A549 (cell line): ENCODE results near the gene DIP2C. TPM values are rescaled to one million over a fixed set of nuclear protein-coding genes. Genes with fewer than 3 reads are reported as not detected.

Experiments used
- ATAC-seq, 2 experiments: fragments of 200-7000 bp in 1 of 2; fragments of >200 bp in 1 of 2; cut with Nextera tagmentation in 1 of 2; cut with Tn5 transposase in 1 of 2; 3 replicates each; pipeline versions ENCODE4 v1.8.0 to v1.9.1; 2018 to 2020; ENCODE audit warnings: mild to moderate bottlenecking in 1 of 2, moderate library complexity in 1 of 2
- CTCF ChIA-PET: fragments of 300-600 bp; sonication (Branson Sonifier 250); formaldehyde crosslinking; extraction: SDS; loops from one replicate; lab custom pipeline; 2021; ENCODE audit warnings: antibody characterized with exemption, inconsistent platforms; lab: Yijun Ruan, JAX
- POLR2A ChIA-PET: fragments of 350-600 bp; formaldehyde crosslinking; extraction: SDS; loops from one replicate; lab custom pipeline; 2021; ENCODE audit warnings: antibody characterized with exemption, inconsistent platforms; lab: Yijun Ruan, JAX
- DNase-seq, 2 experiments: peaks; one replicate each; pipeline versions ENCODE4 v3.0.0 to v3.0.0-alpha.2; 2011 to 2016; ENCODE audit warnings: low read depth in 1 of 2, low spot score in 1 of 2
- FAIRE-seq: peaks from 2 replicates; lab custom pipeline; 2011; peaks lifted over from hg19 to GRCh38; lab: Jason Lieb, UNC
- H3K27ac ChIP-seq, 2 experiments: fragments of >200 bp; sonication (Bioruptor Twin); formaldehyde crosslinking; 3 replicates each; pipeline ENCODE4 v1.5.1; 2016 to 2017
- H3K4me1 ChIP-seq: fragments of >200 bp; sonication (Bioruptor Twin); formaldehyde crosslinking; 3 replicates; pipeline ENCODE4 v1.6.1; 2016
- H3K4me2 ChIP-seq: fragments of >200 bp; sonication (Bioruptor Twin); formaldehyde crosslinking; 3 replicates; pipeline ENCODE4 v1.6.1; 2016
- H3K4me3 ChIP-seq: fragments of >200 bp; sonication (Bioruptor Twin); formaldehyde crosslinking; 3 replicates; pipeline ENCODE4 v1.5.1; 2016
- H3K9me3 ChIP-seq: fragments of >200 bp; sonication (Bioruptor Twin); formaldehyde crosslinking; 3 replicates; pipeline ENCODE4 v1.6.1; 2016
- BCL3 ChIP-seq: fragments of >200 bp; sonication (Bioruptor Twin); formaldehyde crosslinking; IDR thresholded peaks from 3 replicates; pipeline ENCODE4 v1.6.1; 2016
- BHLHE40 ChIP-seq: IDR thresholded peaks from 2 replicates; pipeline ENCODE4 v1.6.1; 2012; ENCODE audit warnings: low read depth, low read length, inconsistent platforms
- CBX2 ChIP-seq: fragments of 200-600 bp; sonication (generic); IDR thresholded peaks from 2 replicates; pipeline ENCODE4 v1.6.1; 2016; ENCODE audit warnings: low read depth, mild to moderate bottlenecking, borderline replicate concordance
- CHD4 ChIP-seq: fragments of 200-600 bp; sonication (generic); IDR thresholded peaks from 2 replicates; pipeline ENCODE4 v1.6.1; 2016; ENCODE audit warnings: antibody characterized with exemption, mild to moderate bottlenecking, borderline replicate concordance
- ESRRA ChIP-seq: fragments of 150-350 bp; IDR thresholded peaks from 2 replicates; pipeline ENCODE4 v1.6.1; 2014; ENCODE audit warnings: mild to moderate bottlenecking, low read length, borderline replicate concordance
- GATA3 ChIP-seq: IDR thresholded peaks from 2 replicates; pipeline ENCODE4 v1.6.1; 2012; ENCODE audit warnings: borderline replicate concordance
- HDAC2 ChIP-seq: fragments of 200-600 bp; sonication (generic); IDR thresholded peaks from 2 replicates; pipeline ENCODE4 v1.6.1; 2016
- HEYL ChIP-seq: fragments of 250-450 bp; sonication (Bioruptor Pico); IDR thresholded peaks from 2 replicates; pipeline ENCODE4 v1.8.0; 2021; ENCODE audit warnings: mild to moderate bottlenecking, moderate library complexity
- HMGXB4 ChIP-seq: fragments of 250-450 bp; sonication (Bioruptor Pico); IDR thresholded peaks from 2 replicates; pipeline ENCODE4 v1.5.0; 2021; ENCODE audit warnings: mild to moderate bottlenecking, moderate library complexity, borderline replicate concordance
- HOXA7 ChIP-seq: fragments of 250-450 bp; sonication (Bioruptor Pico); IDR thresholded peaks from 2 replicates; pipeline ENCODE4 v1.5.0; 2020; ENCODE audit warnings: mild to moderate bottlenecking, moderate library complexity
- HOXB13 ChIP-seq: fragments of 250-450 bp; sonication (Bioruptor Pico); IDR thresholded peaks from 2 replicates; pipeline ENCODE4 v1.5.0; 2020; ENCODE audit warnings: low read depth, mild to moderate bottlenecking, moderate library complexity
- JUN ChIP-seq, 2 experiments: fragments of >200 bp; sonication (Bioruptor Twin); formaldehyde crosslinking; IDR thresholded peaks; 2 replicates in 1 of 2; 3 replicates in 1 of 2; pipeline ENCODE4 v1.6.1; 2016 to 2017
- JUNB ChIP-seq: fragments of >200 bp; sonication (Bioruptor Twin); formaldehyde crosslinking; IDR thresholded peaks from 2 replicates; pipeline ENCODE4 v1.6.1; 2016
- KDM1A ChIP-seq: fragments of 200-600 bp; sonication (generic); IDR thresholded peaks from 2 replicates; pipeline ENCODE4 v1.6.1; 2016; ENCODE audit warnings: low read depth, mild to moderate bottlenecking
- MAFK ChIP-seq: fragments of 450-650 bp; IDR thresholded peaks from 2 replicates; pipeline ENCODE4 v1.6.1; 2014; ENCODE audit not compliant: partially characterized antibody
- MAX ChIP-seq: IDR thresholded peaks from 2 replicates; pipeline ENCODE4 v1.6.1; 2012
- MAZ ChIP-seq: fragments of 150-350 bp; IDR thresholded peaks from 2 replicates; pipeline ENCODE4 v1.6.1; 2014; ENCODE audit warnings: antibody characterized with exemption, low read depth, low read length, borderline replicate concordance
- MYC ChIP-seq: IDR thresholded peaks from 2 replicates; pipeline ENCODE4 v1.6.1; 2012; ENCODE audit warnings: mild to moderate bottlenecking, inconsistent platforms, low read length, improper control_type of control experiment, borderline replicate concordance
- NPAS2 ChIP-seq: fragments of 250-450 bp; sonication (Bioruptor Pico); IDR thresholded peaks from 2 replicates; pipeline ENCODE4 v1.8.0; 2022; ENCODE audit warnings: mild to moderate bottlenecking, moderate library complexity, borderline replicate concordance
- PBX3 ChIP-seq: IDR thresholded peaks from 2 replicates; pipeline ENCODE4 v1.6.1; 2012
- POLR2A ChIP-seq: IDR thresholded peaks from 2 replicates; pipeline ENCODE4 v1.6.1; 2012; ENCODE audit warnings: mild to moderate bottlenecking, low read length
- RAD21 ChIP-seq, 2 experiments: fragments of >200 bp in 1 of 2; sonication (Bioruptor Twin) in 1 of 2; formaldehyde crosslinking in 1 of 2; IDR thresholded peaks in 1 of 2; conservative IDR thresholded peaks in 1 of 2; 2 replicates in 1 of 2; 3 replicates in 1 of 2; pipeline ENCODE4 v1.6.1; 2012 to 2018; ENCODE audit warnings: inconsistent platforms in 1 of 2
- RCOR1 ChIP-seq: fragments of 150-350 bp; IDR thresholded peaks from 2 replicates; pipeline ENCODE4 v1.6.1; 2014; ENCODE audit warnings: antibody characterized with exemption, low read length, low read depth
- RFX5 ChIP-seq: fragments of 450-650 bp; IDR thresholded peaks from 2 replicates; pipeline ENCODE4 v1.7.1; 2014; ENCODE audit warnings: antibody characterized with exemption, mild to moderate bottlenecking, moderate library complexity
- RNF2 ChIP-seq: fragments of 200-600 bp; sonication (generic); IDR thresholded peaks from 2 replicates; pipeline ENCODE4 v1.6.1; 2016; ENCODE audit warnings: low read depth, mild to moderate bottlenecking, antibody characterized with exemption, moderate library complexity, borderline replicate concordance
- SREBF2 ChIP-seq: fragments of 450-650 bp; IDR thresholded peaks from 2 replicates; pipeline ENCODE4 v1.6.1; 2014; ENCODE audit warnings: mild to moderate bottlenecking, moderate library complexity
- TFCP2L1 ChIP-seq: fragments of 250-450 bp; sonication (Bioruptor Pico); IDR thresholded peaks from 2 replicates; pipeline ENCODE4 v1.5.0; 2021; ENCODE audit warnings: mild to moderate bottlenecking
- TP53 ChIP-seq: fragments of 250-450 bp; sonication (Bioruptor Pico); IDR thresholded peaks from 2 replicates; pipeline ENCODE4 v1.5.0; 2021; ENCODE audit warnings: mild to moderate bottlenecking, moderate library complexity
- ZC3H11A ChIP-seq: fragments of 450-650 bp; IDR thresholded peaks from 2 replicates; pipeline ENCODE4 v1.6.1; 2014; ENCODE audit warnings: antibody characterized with exemption, mild to moderate bottlenecking
- ZSCAN20 ChIP-seq: fragments of 250-450 bp; sonication (Bioruptor Pico); IDR thresholded peaks from 2 replicates; pipeline ENCODE4 v1.8.0; 2022; ENCODE audit warnings: mild to moderate bottlenecking, moderate library complexity
- WGBS: methylation state at CpG from one replicate; pipeline ENCODE4 v1.1.6; 2017; ENCODE audit errors: missing lambda C conversion rate; 5-methylcytosine and 5-hydroxymethylcytosine counted together
- polyA plus RNA-seq, 4 experiments: library from polyadenylated mRNA; depleted of rRNA in 3 of 4; stranded (reverse); fragments of >200 nt; fragmentation: RNase III in 1 of 4; extraction: RNeasy Plus Mini Kit Qiagen cat#74134 plus additional on column Dnase treatment in 1 of 4; gene quantifications; 2 replicates in 3 of 4; 3 replicates in 1 of 4; pipeline ENCODE4 v1.2.3, GENCODE V29; 2011 to 2017

DIP2C gene
- polyA plus RNA-seq, 2 of the 4 experiments (the other 2 are of a cell fraction), result 3.7 to 5.0 TPM

- no peak overlapping the region for H3K4me2 ChIP-seq
- POLR2A ChIA-PET, result no interaction called here
- 64% methylated on average over 3 of the region's 3 CpGs for WGBS
- ATAC-seq (no peak), FAIRE-seq (no peak), DNase-seq (no peak)
- H3K4me1 ChIP-seq, result no peaks in the 10 kb centered on the region
- no peak overlapping the region for H3K27ac ChIP-seq
- no peaks in the 10 kb centered on the region for H3K9me3 ChIP-seq
- TF ChIP-seq TP53 (CRISPR knock-in tag) (no peak), MAZ (no peak), CHD4 (no peak), ESRRA (no peak), HEYL (CRISPR knock-in tag) (no peak), BHLHE40 (no peak), RAD21 (conservative IDR thresholded peaks at IDR 0.05 in 1 of 2, IDR thresholded peaks at IDR 0.05 in 1 of 2) (no peak), MYC (no peak), HDAC2 (no peak), RCOR1 (no peak), JUN (IDR thresholded peaks at IDR 0.05) (no peak), ZSCAN20 (no peak), GATA3 (no peak), RFX5 (no peak), KDM1A (no peak), RNF2 (no peak), JUNB (no peak), ZC3H11A (no peak)
- no peak overlapping the region for H3K4me3 ChIP-seq
- CTCF ChIA-PET, result interaction anchor here (0.6 to 1.4 kb wide), 3 partner anchors 12 to 335 kb away, joined by 3 to 4 read pairs (median 4); no protein-coding TSS in a partner anchor
Observed at GRCh38 chr10:435397-435796, 254.1 kb downstream of the DIP2C start.

GRCh38 chr10:429696-430095, 259.8 kb downstream of the DIP2C start:
- ChIA-PET POLR2A (no interaction called here), CTCF (no interaction called here)
- Histone ChIP-seq H3K4me2 (no peak overlapping the region), H3K4me3 (no peak overlapping the region), H3K4me1 (0 out of 3 replicates have a peak, but pooled peaks cover 5% of the 10 kb centered on the region), H3K9me3 (no peaks in the 10 kb centered on the region), H3K27ac (no peak overlapping the region)
- no peak for TF ChIP-seq HOXB13 (CRISPR knock-in tag)
- TF ChIP-seq CBX2, result no peak
- TF ChIP-seq RNF2, result no peak
- no peak for TF ChIP-seq TFCP2L1
- no peak for TF ChIP-seq HMGXB4 (CRISPR knock-in tag)
- WGBS, result 93% methylated on average over 2 of the region's 2 CpGs
- DNase-seq, result no peak
- no peak for ATAC-seq
- no peak for FAIRE-seq

GRCh38 chr10:427761-428519, 261.5 kb downstream of the DIP2C start:
- TF ChIP-seq POLR2A (no peak), NPAS2 (no peak), JUNB (no peak), PBX3 (no peak), HOXA7 (no peak), BCL3 (no peak), MAFK (no peak), KDM1A (no peak), SREBF2 (no peak), MAX (no peak), GATA3 (no peak)
- Histone ChIP-seq H3K4me3 (no peak overlapping the region), H3K9me3 (no peaks in the 10 kb centered on the region), H3K27ac (no peak overlapping the region), H3K4me1 (0 out of 3 replicates have a peak, but pooled peaks cover 5% of the 10 kb centered on the region), H3K4me2 (no peak overlapping the region)
- ChIA-PET POLR2A (no interaction called here), CTCF (interaction anchor here (0.7 to 1.2 kb wide), 3 partner anchors 9 to 13 kb away, joined by 3 read pairs; no protein-coding TSS in a partner anchor)
- DNase-seq (no peak), FAIRE-seq (no peak), ATAC-seq (no peak)
- 49% methylated on average over 9 of the region's 9 CpGs for WGBS
